Endothelial cell of umbilical vein (primary cell): ENCODE results near the gene MISP. TPM values are rescaled to one million over a fixed set of nuclear protein-coding genes. Genes with fewer than 3 reads are reported as not detected.

ENCODE experiments used
- BruUV-seq: library from RNA; stranded (reverse); fragments of 400-500 nt; replicated peaks from 2 replicates; lab custom pipeline; 2021; lab: Mats Ljungman, UMichigan
- CTCF ChIA-PET: fragments of 300-600, 350-600 bp; sonication (Branson Sonifier 250); formaldehyde crosslinking; loops from one replicate; lab custom pipeline; 2021; ENCODE audit warnings: antibody characterized with exemption, inconsistent platforms; lab: Charles Lee
- POLR2A ChIA-PET: fragments of 300-600, 350-600 bp; sonication (Branson Sonifier 250); formaldehyde crosslinking; loops from one replicate; lab custom pipeline; 2021; ENCODE audit warnings: antibody characterized with exemption, inconsistent platforms; lab: Charles Lee
- DNase-seq: peaks from one replicate; pipeline ENCODE4 v3.0.0-alpha.2; 2011; ENCODE audit warnings: low read depth, low spot score
- FAIRE-seq: peaks from 2 replicates; lab custom pipeline; 2011; peaks lifted over from hg19 to GRCh38; lab: Jason Lieb, UNC
- H2AFZ ChIP-seq: 2 replicates; pipeline ENCODE4 v1.6.0; 2012; ENCODE audit warnings: low read depth, low read length, control low read depth, inconsistent platforms
- H3K27ac ChIP-seq: 2 replicates; pipeline ENCODE4 v1.5.1; 2011; ENCODE audit warnings: low read depth, mild to moderate bottlenecking, control low read depth, low read length, moderate library complexity; ENCODE audit not compliant: insufficient read depth
- H3K27me3 ChIP-seq, 2 experiments: 2 replicates each; pipeline versions ENCODE4 v1.6.0 to v1.6.1; 2011; ENCODE audit warnings: low read length in 2 of 2, mixed read lengths in 1 of 2; ENCODE audit not compliant: control insufficient read depth in 2 of 2, insufficient read depth in 2 of 2
- H3K36me3 ChIP-seq, 2 experiments: 2 replicates in 1 of 2; 3 replicates in 1 of 2; pipeline ENCODE4 v1.5.1; 2011; ENCODE audit warnings: low read length in 2 of 2, mild to moderate bottlenecking in 1 of 2, moderate library complexity in 1 of 2; ENCODE audit not compliant: control insufficient read depth in 2 of 2, insufficient read depth in 2 of 2; ENCODE audit errors: extremely low read depth in 1 of 2
- H3K4me1 ChIP-seq: 3 replicates; pipeline ENCODE4 v1.5.1; 2011; ENCODE audit warnings: mild to moderate bottlenecking, low read length; ENCODE audit not compliant: control insufficient read depth, insufficient read depth; ENCODE audit errors: extremely low read depth
- H3K4me2 ChIP-seq: 2 replicates; pipeline ENCODE4 v1.6.1; 2011; ENCODE audit warnings: low read length, control low read depth, mixed read lengths; ENCODE audit not compliant: insufficient read depth
- H3K4me3 ChIP-seq, 3 experiments: fragments of 200-600 bp in 1 of 3; sonication (generic), shearing (Covaris generic) in 1 of 3; replicated peaks in 1 of 3; 2 replicates each; pipeline ENCODE4 v1.5.1; 2011 to 2016; ENCODE audit warnings: control low read depth in 3 of 3, low read length in 3 of 3, mild to moderate bottlenecking in 2 of 3, inconsistent platforms in 1 of 3, low read depth in 1 of 3, moderate library complexity in 1 of 3; ENCODE audit not compliant: insufficient read depth in 1 of 3
- H3K79me2 ChIP-seq: 2 replicates; pipeline ENCODE4 v1.6.0; 2012; ENCODE audit warnings: low read length, inconsistent platforms; ENCODE audit not compliant: control insufficient read depth, insufficient read depth
- H3K9ac ChIP-seq: replicated peaks from 2 replicates; pipeline ENCODE3; 2011; ENCODE audit warnings: low read length, control low read depth; ENCODE audit not compliant: insufficient read depth; ENCODE audit errors: extremely low read depth
- H3K9me1 ChIP-seq: replicated peaks from 3 replicates; pipeline ENCODE4 v1.6.0; 2011; ENCODE audit warnings: mild to moderate bottlenecking, low read length; ENCODE audit not compliant: control insufficient read depth, insufficient read depth; ENCODE audit errors: extremely low read depth
- H3K9me3 ChIP-seq: replicated peaks from 2 replicates; pipeline ENCODE4 v1.5.1; 2012; ENCODE audit warnings: low read length, inconsistent platforms; ENCODE audit not compliant: control insufficient read depth, insufficient read depth
- H4K20me1 ChIP-seq: replicated peaks from 2 replicates; pipeline ENCODE3; 2011; ENCODE audit warnings: mild to moderate bottlenecking, low read length; ENCODE audit not compliant: control insufficient read depth, insufficient read depth; ENCODE audit errors: extremely low read depth
- EZH2 ChIP-seq: IDR thresholded peaks from 2 replicates; pipeline ENCODE4 v1.6.1; 2012; ENCODE audit warnings: borderline replicate concordance, low read depth, mild to moderate bottlenecking, moderate library complexity, low read length, inconsistent platforms; ENCODE audit not compliant: severe bottlenecking
- FOS ChIP-seq: IDR thresholded peaks from 2 replicates; pipeline ENCODE4 v1.6.1; 2011; ENCODE audit warnings: mild to moderate bottlenecking, low read length, moderate library complexity, borderline replicate concordance; ENCODE audit not compliant: insufficient read depth
- GATA2 ChIP-seq: IDR thresholded peaks from 2 replicates; pipeline ENCODE4 v1.7.0; 2011; ENCODE audit warnings: low read depth, mild to moderate bottlenecking, moderate library complexity, mixed read lengths, low read length; ENCODE audit not compliant: insufficient read length, insufficient read depth
- JUN ChIP-seq: IDR thresholded peaks from 2 replicates; pipeline ENCODE4 v1.6.1; 2011; ENCODE audit warnings: borderline replicate concordance, low read depth; ENCODE audit not compliant: insufficient read length, insufficient read depth
- MYC ChIP-seq: IDR thresholded peaks from one replicate; pipeline ENCODE4 v1.6.1; 2011; ENCODE audit warnings: mild to moderate bottlenecking, low read depth, low read length
- POLR2A ChIP-seq: IDR thresholded peaks from 2 replicates; pipeline ENCODE4 v1.6.1; 2012; ENCODE audit warnings: low read depth, mild to moderate bottlenecking, control low read depth, low read length
- POLR2AphosphoS5 ChIP-seq: IDR thresholded peaks from 2 replicates; pipeline ENCODE4 v1.6.1; 2012; ENCODE audit warnings: low read depth, mild to moderate bottlenecking, control low read depth, low read length, moderate library complexity; ENCODE audit not compliant: insufficient read depth
- dilution Hi-C: fragments of 300-500 bp; cut with MboI; formaldehyde crosslinking; loops from one replicate; pipeline ENCODE4 v1.15.0; 2019; ENCODE audit warnings: low sequenced_read_pairs; ENCODE audit not compliant: extremely low pct_ligation_motif_present
- intact Hi-C: fragments of 100-400 bp; cut with micrococcal nuclease; formaldehyde crosslinking; loops from one replicate; pipeline ENCODE4 v1.10.0; 2022
- polyA plus RNA-seq, 4 experiments: library from polyadenylated mRNA; depleted of rRNA in 3 of 4; stranded (reverse) in 3 of 4; unstranded in 1 of 4; fragments of >200 nt; gene quantifications; 2 replicates each; pipeline versions ENCODE4 v1.2.1 to v1.2.3, GENCODE V29; 2011 to 2012; ENCODE audit warnings: missing spikeins in 1 of 4
- total RNA-seq: library from RNA; stranded (reverse); gene quantifications from 2 replicates; pipeline ENCODE4 v1.2.3, GENCODE V29; 2021
- TF ChIP-seq, protein P1 (sequence below): IDR thresholded peaks from 2 replicates; pipeline ENCODE4 v1.6.1; 2011; ENCODE audit not compliant: insufficient read depth, insufficient read length
- TF ChIP-seq, protein P2 (sequence below), 2 donors: IDR thresholded peaks; 1 replicate in 1 of 2; 2 replicates in 1 of 2; pipeline ENCODE4 v1.5.1; 2011; ENCODE audit warnings: low read length in 2 of 2, mild to moderate bottlenecking in 2 of 2, moderate library complexity in 2 of 2, control low read depth in 1 of 2, inconsistent platforms in 1 of 2, low read depth in 1 of 2; ENCODE audit not compliant: insufficient read depth in 1 of 2; ENCODE audit errors: extremely low read depth in 1 of 2

The MISP gene
- total and polyA plus RNA-seq, 2 donors (not counting 3 experiments of a cell fraction or from before 2014, with no cell fraction given) = not detected

DNA sequence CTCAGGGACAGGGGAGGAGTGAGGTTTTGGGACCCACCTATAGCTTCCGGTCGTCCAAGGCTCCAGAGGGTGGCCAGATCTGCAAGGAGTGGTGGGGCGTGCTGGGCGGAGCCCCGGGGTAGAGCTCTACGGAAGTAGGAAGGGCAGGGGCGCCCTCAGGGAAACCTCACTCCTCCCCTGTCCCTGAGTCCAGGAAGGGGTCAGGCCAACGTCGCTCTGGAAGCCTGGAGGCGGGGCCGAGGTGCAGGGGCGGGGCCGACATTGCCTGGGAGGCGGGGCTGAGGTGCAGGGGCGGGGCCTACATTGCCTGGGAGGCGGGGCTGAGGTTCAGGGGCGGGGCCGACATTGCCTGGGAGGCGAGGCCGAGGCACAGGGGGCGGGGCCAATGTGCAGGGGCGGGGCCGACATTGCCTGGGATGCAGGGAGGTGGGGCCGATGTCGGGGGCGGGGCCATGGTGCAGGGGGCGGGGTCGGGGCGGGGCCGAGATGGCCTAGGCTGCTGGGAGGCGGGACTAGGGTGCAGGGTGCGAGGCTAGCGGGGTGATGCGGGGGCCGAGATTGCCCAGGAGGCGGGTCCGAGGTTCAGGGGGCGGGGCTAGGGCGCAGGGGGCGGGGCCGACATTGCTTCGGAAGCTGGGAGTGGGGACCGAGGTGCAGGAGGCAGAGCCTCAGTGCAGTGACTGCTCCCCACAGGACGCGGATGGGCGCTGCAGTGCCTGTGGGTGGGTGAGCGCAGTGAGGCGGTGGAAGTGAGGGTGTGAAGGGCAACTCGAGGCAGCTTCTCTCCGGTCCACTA, 47.1 kb upstream of the MISP start:
- H3K9ac ChIP-seq = no peak overlapping the region
- no peaks in the 10 kb centered on the region for H3K9me1 ChIP-seq
- peak overlapping the region; percentile 64 for H2AFZ ChIP-seq
- peak; percentile 22 for DNase-seq
- TF ChIP-seq EZH2 = no peak
- TF ChIP-seq FOS = no peak
- no peak for TF ChIP-seq POLR2AphosphoS5
- no peak for TF ChIP-seq POLR2A
- no peak for TF ChIP-seq JUN
- no peak for TF ChIP-seq GATA2
- TF ChIP-seq, protein P1, sequence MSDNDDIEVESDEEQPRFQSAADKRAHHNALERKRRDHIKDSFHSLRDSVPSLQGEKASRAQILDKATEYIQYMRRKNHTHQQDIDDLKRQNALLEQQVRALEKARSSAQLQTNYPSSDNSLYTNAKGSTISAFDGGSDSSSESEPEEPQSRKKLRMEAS = no peak
- TF ChIP-seq MYC = no peak
- TF ChIP-seq, protein P2, sequence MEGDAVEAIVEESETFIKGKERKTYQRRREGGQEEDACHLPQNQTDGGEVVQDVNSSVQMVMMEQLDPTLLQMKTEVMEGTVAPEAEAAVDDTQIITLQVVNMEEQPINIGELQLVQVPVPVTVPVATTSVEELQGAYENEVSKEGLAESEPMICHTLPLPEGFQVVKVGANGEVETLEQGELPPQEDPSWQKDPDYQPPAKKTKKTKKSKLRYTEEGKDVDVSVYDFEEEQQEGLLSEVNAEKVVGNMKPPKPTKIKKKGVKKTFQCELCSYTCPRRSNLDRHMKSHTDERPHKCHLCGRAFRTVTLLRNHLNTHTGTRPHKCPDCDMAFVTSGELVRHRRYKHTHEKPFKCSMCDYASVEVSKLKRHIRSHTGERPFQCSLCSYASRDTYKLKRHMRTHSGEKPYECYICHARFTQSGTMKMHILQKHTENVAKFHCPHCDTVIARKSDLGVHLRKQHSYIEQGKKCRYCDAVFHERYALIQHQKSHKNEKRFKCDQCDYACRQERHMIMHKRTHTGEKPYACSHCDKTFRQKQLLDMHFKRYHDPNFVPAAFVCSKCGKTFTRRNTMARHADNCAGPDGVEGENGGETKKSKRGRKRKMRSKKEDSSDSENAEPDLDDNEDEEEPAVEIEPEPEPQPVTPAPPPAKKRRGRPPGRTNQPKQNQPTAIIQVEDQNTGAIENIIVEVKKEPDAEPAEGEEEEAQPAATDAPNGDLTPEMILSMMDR (IDR thresholded peaks at IDR 0.05; ENCODE audit: extremely low read depth in 1 of 2, insufficient read depth in 1 of 2, low read depth in 1 of 2, low read length in 2 of 2) = no peak
- no TSS peak for BruUV-seq
- H3K4me2 ChIP-seq = no peak overlapping the region
- ChIA-PET POLR2A (no interaction called here), CTCF (interaction anchor here (1.0 to 1.4 kb wide), 3 partner anchors 23 to 30 kb away, joined by 5 to 7 read pairs (median 6); no protein-coding TSS in a partner anchor)
- no peaks in the 10 kb centered on the region for H3K79me2 ChIP-seq
- no peaks in the 10 kb centered on the region for H4K20me1 ChIP-seq
- intact Hi-C loops = loop anchor here (1.0 kb wide), 1 partner anchor 24 kb away; no protein-coding TSS in a partner anchor
- peak; percentile 73 for FAIRE-seq
- H3K27me3 ChIP-seq = peaks cover 0 to 3% of the 10 kb centered on the region in 2 experiments
- H3K27ac ChIP-seq = no peak overlapping the region
- no peaks in the 10 kb centered on the region for H3K36me3 ChIP-seq
- dilution Hi-C loops = no loop called here
- H3K9me3 ChIP-seq = no peaks in the 10 kb centered on the region
- peaks cover 3% of the 10 kb centered on the region for H3K4me1 ChIP-seq
- no peak overlapping the region for H3K4me3 ChIP-seq
